Lower leg skin (tissue), 4 donors: ENCODE results near the gene RAB1B. TPM values are rescaled to one million over a fixed set of nuclear protein-coding genes. Genes with fewer than 3 reads are reported as not detected.

Source experiments
- DNase-seq, 2 donors: peaks; one replicate each; pipeline ENCODE4 v3.0.0-alpha.2; 2019; ENCODE audit warnings: low spot score in 2 of 2
- H3K4me3 ChIP-seq: fragments of 200-600 bp; sonication (generic); 2 replicates; pipeline ENCODE4 v1.5.1; 2017; ENCODE audit warnings: mild to moderate bottlenecking, low read depth; ENCODE audit not compliant: poor library complexity, severe bottlenecking
- CTCF ChIP-seq, 3 donors: fragments of 450-650 bp; IDR thresholded peaks; one replicate each; pipeline ENCODE4 v1.5.1; 2016; ENCODE audit warnings: antibody characterized with exemption in 3 of 3, mild to moderate bottlenecking in 3 of 3, moderate library complexity in 2 of 3
- POLR2A ChIP-seq, 2 donors: fragments of 450-650 bp; IDR thresholded peaks; one replicate each; pipeline ENCODE4 v1.6.1; 2016 to 2017; ENCODE audit warnings: antibody characterized with exemption in 2 of 2, mild to moderate bottlenecking in 1 of 2, moderate library complexity in 1 of 2
- WGBS, 2 donors: methylation state at CpG; one replicate each; pipeline ENCODE4 v1.1.5; 2018; 5-methylcytosine and 5-hydroxymethylcytosine counted together
- intact Hi-C: fragments of 100-400 bp; cut with DNase I; formaldehyde crosslinking; loops from one replicate; pipeline ENCODE4 v1.15.0; 2023; ENCODE audit warnings: low total_unique reads
- total RNA-seq, 4 donors: library from RNA; depleted of rRNA; stranded (reverse); fragments of >200 nt; gene quantifications; one replicate each; pipeline ENCODE4 v1.1.0, GENCODE V29; 2016

Gene RAB1B
- total RNA-seq, 4 donors from 2014 or later = 118 to 143 (median 126) TPM

GRCh38 chr11:66289548-66290329, 21.3 kb downstream of the RAB1B start:
- TF ChIP-seq CTCF (IDR thresholded peaks at IDR 0.05) (no peak), POLR2A (IDR thresholded peaks at IDR 0.05) (no peak)
- WGBS, 2 donors = 12 to 13% methylated on average over 34 to 36 of the region's 36 CpGs
- intact Hi-C loops = loop anchor here (5.0 kb wide), 1 partner anchor 67 kb away; no protein-coding TSS in a partner anchor
- peak overlapping the region; percentile 31 for H3K4me3 ChIP-seq
- DNase-seq = peak in 1 of 2 donors; percentile 93

GRCh38 chr11:66290330-66290621, 21.8 kb downstream of the RAB1B start:
- no peak overlapping the region for H3K4me3 ChIP-seq
- WGBS, 2 donors = 68 to 92% methylated on average over 2 of the region's 2 CpGs

GRCh38 chr11:66291303-66291705, 22.9 kb downstream of the RAB1B start:
- TF ChIP-seq POLR2A (IDR thresholded peaks at IDR 0.05) = no peak
- no peak for TF ChIP-seq CTCF (IDR thresholded peaks at IDR 0.05)
- WGBS, 2 donors = 24% methylated on average over 10 to 11 of the region's 16 CpGs
- intact Hi-C loops = no loop called here
- no peak overlapping the region for H3K4me3 ChIP-seq
- no peak for DNase-seq

More at GRCh38 chr11:66290330-66290621, 21.8 kb downstream of the RAB1B start:
- intact Hi-C loops = no loop called here
- TF ChIP-seq POLR2A (IDR thresholded peaks at IDR 0.05) = no peak
- no peak for TF ChIP-seq CTCF (IDR thresholded peaks at IDR 0.05)
- DNase-seq = no peak

DNA sequence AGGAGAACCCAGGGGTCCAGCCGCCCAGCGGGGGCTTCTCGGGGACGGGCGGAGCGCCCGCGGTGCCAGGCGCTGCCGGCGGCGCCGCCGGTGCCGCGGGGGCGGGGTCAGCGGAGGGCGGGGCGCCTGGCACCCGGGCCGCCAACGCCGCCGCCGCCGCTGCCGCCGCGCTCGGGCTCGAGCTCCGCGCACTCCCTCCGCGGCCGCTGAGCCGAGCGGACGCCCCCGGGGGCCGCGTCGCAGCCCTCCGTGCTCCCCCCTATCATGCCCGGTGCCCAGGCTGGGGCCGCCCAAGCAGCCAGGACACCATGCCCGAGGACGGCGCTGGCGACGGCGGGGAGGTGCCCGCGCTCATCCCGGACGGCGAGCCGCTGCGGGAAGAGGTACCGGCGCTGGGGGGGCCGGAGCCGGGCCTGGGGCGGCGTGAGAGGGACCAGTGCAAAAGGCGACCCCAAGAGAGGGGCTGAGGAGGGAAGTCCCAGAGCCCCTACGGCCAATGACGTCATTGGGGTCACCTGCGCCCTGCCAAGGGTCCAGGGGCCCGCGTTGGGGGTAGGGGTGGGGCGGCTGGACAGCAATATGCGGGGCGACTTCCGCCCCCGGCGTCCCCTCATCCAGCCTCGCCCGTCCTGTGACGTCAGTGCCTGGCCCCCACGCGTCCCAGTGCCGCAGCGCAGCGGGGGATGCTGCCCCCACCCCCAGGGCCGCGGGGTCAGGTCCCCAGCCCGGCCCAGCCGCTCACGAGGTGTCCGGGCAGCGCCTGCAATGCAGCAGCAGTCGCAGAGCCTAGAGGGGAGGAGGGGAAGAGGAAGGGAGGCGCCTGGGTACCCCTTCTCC, 23.5 kb downstream of the RAB1B start, which contains the start of gene TMEM151A:
TMEM151A (plus strand) TSS at position 189 of the 837 bp plus-strand sequence; CDS start at position 309, 120 bp downstream.
- WGBS, 2 donors = 1 to 3% methylated on average over 28 to 40 of the region's 95 CpGs
- intact Hi-C loops = no loop called here
- TF ChIP-seq CTCF (IDR thresholded peaks at IDR 0.05) (no peak), POLR2A (IDR thresholded peaks at IDR 0.05) (no peak)
- no peak for DNase-seq
- no peak within 1 kb of the TSS for H3K4me3 ChIP-seq

DNA sequence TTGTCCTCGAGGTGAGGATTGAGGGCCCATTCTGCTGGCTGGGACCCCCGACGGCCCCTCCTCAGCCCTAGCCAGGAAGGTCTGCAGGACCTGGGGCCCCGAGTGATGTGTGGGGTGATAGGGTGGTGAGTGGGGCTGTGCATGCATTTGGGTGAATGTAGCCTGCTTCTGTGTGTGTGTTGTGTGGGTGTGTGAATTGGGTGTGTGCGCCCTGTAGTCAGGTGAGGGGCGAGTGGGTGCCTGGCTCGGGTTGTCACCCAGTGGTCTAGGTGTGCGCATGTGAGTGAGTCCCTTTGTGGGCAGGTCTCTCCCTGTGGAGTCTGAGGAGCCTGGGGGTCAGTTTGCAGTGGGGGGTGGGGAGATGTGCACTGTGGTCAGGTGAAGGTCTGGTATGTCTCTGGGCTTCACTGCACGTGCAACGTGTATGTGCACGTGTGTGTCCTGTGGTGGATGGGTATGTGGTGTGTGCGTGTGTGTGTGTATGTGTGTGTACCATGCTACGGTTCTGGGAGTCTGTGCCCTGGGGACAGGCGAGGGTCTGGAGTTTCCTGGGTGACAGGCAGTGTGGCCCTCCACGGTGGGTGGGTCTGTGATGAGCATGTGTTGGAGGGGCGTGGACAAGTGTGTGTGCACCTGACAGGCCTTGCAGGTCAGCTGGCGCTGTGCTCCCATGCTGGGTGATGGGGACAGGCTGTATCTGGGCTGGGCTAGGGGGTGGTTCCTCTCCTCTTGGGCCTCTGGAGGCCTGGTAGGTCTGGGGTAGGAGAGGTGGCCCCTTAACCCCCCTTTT, 24.3 kb downstream of the RAB1B start:
- no peak overlapping the region for H3K4me3 ChIP-seq
- WGBS, 2 donors = 37 to 44% methylated on average over 16 to 17 of the region's 17 CpGs
- intact Hi-C loops = no loop called here
- TF ChIP-seq POLR2A (IDR thresholded peaks at IDR 0.05) (no peak), CTCF (IDR thresholded peaks at IDR 0.05) (peak in 1 of 3 donors; percentile 12)
- DNase-seq = no peak
